Caco-2 (cell line): ENCODE measurements around the gene ASB3. TPM values are rescaled to one million over a fixed set of nuclear protein-coding genes. Genes with fewer than 3 reads are reported as not detected.
A peak's percentile ranks its signal among the peaks of the same experiment; 100 is the strongest.

Experiments used
- BruUV-seq: library from RNA; stranded (reverse); fragments of 400-500 nt; replicated peaks from 2 replicates; lab custom pipeline; 2021; lab: Mats Ljungman, UMichigan
- CTCF ChIA-PET: fragments of 300-600 bp; sonication (Branson Sonifier 250); formaldehyde crosslinking; loops from one replicate; lab custom pipeline; 2022; ENCODE audit warnings: antibody characterized with exemption; lab: Charles Lee
- POLR2A ChIA-PET: fragments of 300-600 bp; sonication (Branson Sonifier 250); formaldehyde crosslinking; loops from one replicate; lab custom pipeline; 2022; ENCODE audit warnings: antibody characterized with exemption; lab: Charles Lee
- DNase-seq, 2 experiments: peaks; one replicate each; pipeline versions ENCODE4 v3.0.0 to v3.0.0-alpha.2; 2020 to 2022
- H3K27me3 ChIP-seq: replicated peaks from 2 replicates; pipeline ENCODE4 v1.6.0; 2011; ENCODE audit warnings: low read length; ENCODE audit not compliant: control insufficient read depth, insufficient read depth
- H3K36me3 ChIP-seq: 2 replicates; pipeline ENCODE4 v1.5.1; 2011; ENCODE audit warnings: low read length; ENCODE audit not compliant: control insufficient read depth, insufficient read depth
- H3K4me1 ChIP-seq: fragments of 250-450 bp; sonication (Bioruptor Pico); 2 replicates; pipeline ENCODE4 v1.5.1; 2020; ENCODE audit warnings: mild to moderate bottlenecking
- H3K4me3 ChIP-seq: 2 replicates; pipeline ENCODE4 v1.5.1; 2011; ENCODE audit warnings: low read depth, mild to moderate bottlenecking, control low read depth, low read length
- H3K9me3 ChIP-seq: fragments of 250-450 bp; sonication (Bioruptor Pico); 2 replicates; pipeline ENCODE4 v1.5.1; 2020; ENCODE audit warnings: mild to moderate bottlenecking, moderate library complexity
- H3K27ac Mint-ChIP-seq: one replicate; pipeline ENCODE4 v1.8.0; 2022; ENCODE audit warnings: mixed read lengths; ENCODE audit not compliant: unreplicated experiment
- H3K27me3 Mint-ChIP-seq: one replicate; pipeline ENCODE4 v1.8.0; 2022; ENCODE audit warnings: mixed read lengths; ENCODE audit not compliant: insufficient read depth, unreplicated experiment
- H3K36me3 Mint-ChIP-seq: one replicate; pipeline ENCODE4 v1.8.0; 2022; ENCODE audit warnings: mild to moderate bottlenecking, mixed read lengths; ENCODE audit not compliant: insufficient read depth, unreplicated experiment
- H3K4me1 Mint-ChIP-seq: one replicate; pipeline ENCODE4 v1.8.0; 2022; ENCODE audit warnings: low read depth, mixed read lengths; ENCODE audit not compliant: unreplicated experiment
- H3K4me3 Mint-ChIP-seq: one replicate; pipeline ENCODE4 v1.8.0; 2022; ENCODE audit warnings: mild to moderate bottlenecking, moderate library complexity, mixed read lengths; ENCODE audit not compliant: unreplicated experiment
- H3K9me3 Mint-ChIP-seq: one replicate; pipeline ENCODE4 v1.8.0; 2022; ENCODE audit warnings: mixed read lengths; ENCODE audit not compliant: unreplicated experiment
- CTCF ChIP-seq, 2 experiments: fragments of 200-600 bp in 1 of 2; IDR thresholded peaks; 1 replicate in 1 of 2; 2 replicates in 1 of 2; pipeline versions ENCODE4 v1.5.1 to v1.8.0; 2011 to 2022; ENCODE audit warnings: antibody characterized with exemption in 1 of 2, control low read depth in 1 of 2, inconsistent platforms in 1 of 2, low read depth in 1 of 2, low read length in 1 of 2, mild to moderate bottlenecking in 1 of 2, moderate library complexity in 1 of 2; ENCODE audit not compliant: insufficient read depth in 1 of 2, severe bottlenecking in 1 of 2, unreplicated experiment in 1 of 2
- intact Hi-C: fragments of 100-400 bp; cut with micrococcal nuclease; formaldehyde crosslinking; loops from one replicate; pipeline ENCODE4 v1.10.0; 2022; ENCODE audit not compliant: unreplicated experiment
- total RNA-seq: library from RNA; stranded (reverse); gene quantifications from 2 replicates; pipeline ENCODE4 v1.2.3, GENCODE V29; 2022

Gene ASB3
- total RNA-seq, 1 experiment from 2014 or later: 12.9 TPM

- ChIA-PET POLR2A (no interaction called here), CTCF (no interaction called here)
- H3K9me3 Mint-ChIP-seq: no peaks in the 10 kb centered on the region
- TF ChIP-seq CTCF (IDR thresholded peaks at IDR 0.05; ENCODE audit: insufficient read depth in 1 of 2, low read depth in 1 of 2, low read length in 1 of 2, severe bottlenecking in 1 of 2, unreplicated experiment in 1 of 2): no peak
- H3K36me3 Mint-ChIP-seq: peaks cover 12% of the 10 kb centered on the region
- no TSS peak for BruUV-seq
- no peak overlapping the region for H3K27ac Mint-ChIP-seq
- Histone ChIP-seq H3K36me3 (no peaks in the 10 kb centered on the region), H3K4me3 (no peak overlapping the region), H3K9me3 (no peaks in the 10 kb centered on the region), H3K4me1 (no peaks in the 10 kb centered on the region), H3K27me3 (no peaks in the 10 kb centered on the region)
- no peak for DNase-seq
- H3K4me1 Mint-ChIP-seq: no peaks in the 10 kb centered on the region
- no peaks in the 10 kb centered on the region for H3K27me3 Mint-ChIP-seq
- H3K4me3 Mint-ChIP-seq: no peak overlapping the region
- intact Hi-C loops: no loop called here
These were observed 16.5 kb downstream of the ASB3 start for GRCh38 chr2:53770264-53770663.

GRCh38 chr2:53769318-53769945 lies 17.3 kb downstream of the ASB3 start:
- H3K4me3 Mint-ChIP-seq: no peak overlapping the region
- H3K27ac Mint-ChIP-seq: no peak overlapping the region
- no peaks in the 10 kb centered on the region for H3K27me3 Mint-ChIP-seq
- ChIA-PET POLR2A (no interaction called here), CTCF (no interaction called here)
- Histone ChIP-seq H3K4me1 (no peaks in the 10 kb centered on the region), H3K9me3 (no peaks in the 10 kb centered on the region), H3K4me3 (no peak overlapping the region), H3K36me3 (no peaks in the 10 kb centered on the region), H3K27me3 (no peaks in the 10 kb centered on the region)
- H3K4me1 Mint-ChIP-seq: no peaks in the 10 kb centered on the region
- BruUV-seq: no TSS peak
- no peak for TF ChIP-seq CTCF (IDR thresholded peaks at IDR 0.05; ENCODE audit: insufficient read depth in 1 of 2, low read depth in 1 of 2, low read length in 1 of 2, severe bottlenecking in 1 of 2, unreplicated experiment in 1 of 2)
- H3K36me3 Mint-ChIP-seq: peaks cover 12% of the 10 kb centered on the region
- no peak for DNase-seq
- H3K9me3 Mint-ChIP-seq: no peaks in the 10 kb centered on the region
- intact Hi-C loops: no loop called here

- Mint-ChIP-seq H3K4me3 (peak overlapping the region; percentile 97), H3K27me3 (no peaks in the 10 kb centered on the region), H3K36me3 (peaks cover 4% of the 10 kb centered on the region), H3K27ac (peak overlapping the region; percentile 90), H3K4me1 (no peaks in the 10 kb centered on the region), H3K9me3 (no peaks in the 10 kb centered on the region)
- Histone ChIP-seq H3K4me3 (peak overlapping the region; percentile 76), H3K4me1 (no peaks in the 10 kb centered on the region), H3K36me3 (no peaks in the 10 kb centered on the region), H3K9me3 (no peaks in the 10 kb centered on the region), H3K27me3 (no peaks in the 10 kb centered on the region)
- intact Hi-C loops: no loop called here
- no peak for DNase-seq
- CTCF ChIA-PET: interaction anchor here (0.7 to 1.3 kb wide), 3 partner anchors 17 to 268 kb away, joined by 3 to 4 read pairs (median 3); no protein-coding TSS in a partner anchor
- no peak for TF ChIP-seq CTCF (IDR thresholded peaks at IDR 0.05; ENCODE audit: insufficient read depth in 1 of 2, low read depth in 1 of 2, low read length in 1 of 2, severe bottlenecking in 1 of 2, unreplicated experiment in 1 of 2)
- POLR2A ChIA-PET: no interaction called here
- BruUV-seq: no TSS peak
These were observed 18.6 kb downstream of the ASB3 start for GRCh38 chr2:53768242-53768542.
